ENCODE results near the gene ESYT3. TPM values are rescaled to one million over a fixed set of nuclear protein-coding genes. Genes with fewer than 3 reads are reported as not detected.

Gene ESYT3
- total and polyA plus RNA-seq, 2 donors (not counting 1 experiment from before 2014, with no cell fraction given): 0.17 TPM; not detected in 1

DNA sequence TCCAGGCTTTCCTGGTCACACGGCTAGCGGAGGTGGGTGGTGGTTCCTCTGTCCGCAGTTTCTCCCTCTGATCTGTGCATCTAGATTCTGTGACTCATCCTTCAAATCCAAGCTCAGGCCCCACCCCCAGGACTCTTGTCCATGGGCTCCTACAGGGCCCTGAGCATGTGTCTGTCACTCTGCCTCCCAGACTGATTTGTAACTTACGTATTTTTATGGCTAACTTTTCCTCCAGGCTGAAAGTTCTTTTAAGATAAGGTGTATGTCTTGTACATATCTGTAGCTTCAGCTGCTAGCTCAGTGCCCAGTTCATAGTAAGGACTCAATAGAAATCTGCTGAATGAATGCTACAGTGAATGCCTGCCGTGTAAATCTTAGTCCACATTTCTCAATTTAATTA is 8.0 kb downstream of the ESYT3 start:
- Histone ChIP-seq H3K27me3 (ENCODE audit: control insufficient read depth, insufficient read depth, low read length) (no peaks in the 10 kb centered on the region), H2AFZ (ENCODE audit: low read length) (no peak overlapping the region), H3K36me3 (ENCODE audit: control insufficient read depth, insufficient read depth, low read length) (no peaks in the 10 kb centered on the region), H3K79me2 (ENCODE audit: control insufficient read depth, insufficient read depth, low read length) (no peaks in the 10 kb centered on the region), H3K4me1 (ENCODE audit: control insufficient read depth, extremely low read depth, insufficient read depth, low read length) (no peaks in the 10 kb centered on the region), H3K27ac (ENCODE audit: insufficient read depth, low read length) (no peak overlapping the region), H3K9me3 (ENCODE audit: control insufficient read depth, insufficient read depth, low read depth, low read length) (no peaks in the 10 kb centered on the region), H3K4me2 (ENCODE audit: extremely low read depth, insufficient read depth, low read length) (no peak overlapping the region), H3K4me3 (replicated peaks in 1 of 4; ENCODE audit: control extremely low read depth in 1 of 4, insufficient read depth in 1 of 4, low read depth in 3 of 4, low read length in 4 of 4) (no peak overlapping the region), H4K20me1 (ENCODE audit: control insufficient read depth, extremely low read depth, insufficient read depth, low read length) (no peaks in the 10 kb centered on the region), H3K9ac (ENCODE audit: insufficient read depth, low read length) (no peak overlapping the region)
- DNase-seq (ENCODE audit: low read depth in 2 of 2): peak; percentile 31 to 76
- no peak for TF ChIP-seq EZH2 (IDR thresholded peaks at IDR 0.05; ENCODE audit: low read length, missing control alignments)
- TF ChIP-seq, protein P1, sequence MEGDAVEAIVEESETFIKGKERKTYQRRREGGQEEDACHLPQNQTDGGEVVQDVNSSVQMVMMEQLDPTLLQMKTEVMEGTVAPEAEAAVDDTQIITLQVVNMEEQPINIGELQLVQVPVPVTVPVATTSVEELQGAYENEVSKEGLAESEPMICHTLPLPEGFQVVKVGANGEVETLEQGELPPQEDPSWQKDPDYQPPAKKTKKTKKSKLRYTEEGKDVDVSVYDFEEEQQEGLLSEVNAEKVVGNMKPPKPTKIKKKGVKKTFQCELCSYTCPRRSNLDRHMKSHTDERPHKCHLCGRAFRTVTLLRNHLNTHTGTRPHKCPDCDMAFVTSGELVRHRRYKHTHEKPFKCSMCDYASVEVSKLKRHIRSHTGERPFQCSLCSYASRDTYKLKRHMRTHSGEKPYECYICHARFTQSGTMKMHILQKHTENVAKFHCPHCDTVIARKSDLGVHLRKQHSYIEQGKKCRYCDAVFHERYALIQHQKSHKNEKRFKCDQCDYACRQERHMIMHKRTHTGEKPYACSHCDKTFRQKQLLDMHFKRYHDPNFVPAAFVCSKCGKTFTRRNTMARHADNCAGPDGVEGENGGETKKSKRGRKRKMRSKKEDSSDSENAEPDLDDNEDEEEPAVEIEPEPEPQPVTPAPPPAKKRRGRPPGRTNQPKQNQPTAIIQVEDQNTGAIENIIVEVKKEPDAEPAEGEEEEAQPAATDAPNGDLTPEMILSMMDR (conservative IDR thresholded peaks at IDR 0.05 in 1 of 2, IDR thresholded peaks at IDR 0.05 in 1 of 2; ENCODE audit: low read depth in 1 of 2, low read length in 2 of 2): no peak

DNA sequence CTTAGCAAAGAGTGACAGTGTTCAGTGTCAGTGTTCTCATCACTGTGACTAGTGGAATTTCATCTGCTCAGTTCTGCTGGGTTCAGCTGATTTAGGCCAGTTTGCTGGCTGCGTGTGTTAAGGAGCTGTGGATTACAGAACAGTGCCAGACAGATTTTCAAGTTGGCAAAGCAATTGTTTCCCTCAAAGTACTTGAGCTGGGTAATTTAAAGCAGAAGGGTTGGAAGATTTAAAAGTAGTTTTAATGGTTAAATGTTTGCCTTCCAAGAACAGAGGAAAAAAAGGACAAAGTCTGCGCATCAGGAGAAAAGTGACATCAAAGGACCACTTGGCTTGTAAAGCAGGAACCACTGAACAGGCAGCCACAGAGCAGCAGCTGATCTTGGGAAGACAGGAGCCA is 8.7 kb downstream of the ESYT3 start:
- H4K20me1 ChIP-seq (ENCODE audit: control insufficient read depth, extremely low read depth, insufficient read depth, low read length): no peaks in the 10 kb centered on the region
- no peak overlapping the region for H3K27ac ChIP-seq (ENCODE audit: insufficient read depth, low read length)
- H2AFZ ChIP-seq (ENCODE audit: low read length): no peak overlapping the region
- H3K27me3 ChIP-seq (ENCODE audit: control insufficient read depth, insufficient read depth, low read length): no peaks in the 10 kb centered on the region
- no peaks in the 10 kb centered on the region for H3K79me2 ChIP-seq (ENCODE audit: control insufficient read depth, insufficient read depth, low read length)
- no peak overlapping the region for H3K4me3 ChIP-seq (replicated peaks in 1 of 4; ENCODE audit: control extremely low read depth in 1 of 4, insufficient read depth in 1 of 4, low read depth in 3 of 4, low read length in 4 of 4)
- no peaks in the 10 kb centered on the region for H3K36me3 ChIP-seq (ENCODE audit: control insufficient read depth, insufficient read depth, low read length)
- H3K9me3 ChIP-seq (ENCODE audit: control insufficient read depth, insufficient read depth, low read depth, low read length): no peaks in the 10 kb centered on the region
- TF ChIP-seq, protein P1 (conservative IDR thresholded peaks at IDR 0.05 in 1 of 2, IDR thresholded peaks at IDR 0.05 in 1 of 2; ENCODE audit: low read depth in 1 of 2, low read length in 2 of 2): no peak
- no peak for TF ChIP-seq EZH2 (IDR thresholded peaks at IDR 0.05; ENCODE audit: low read length, missing control alignments)
- H3K4me2 ChIP-seq (ENCODE audit: extremely low read depth, insufficient read depth, low read length): no peak overlapping the region
- DNase-seq (ENCODE audit: low read depth in 2 of 2): no peak
- H3K9ac ChIP-seq (ENCODE audit: insufficient read depth, low read length): no peak overlapping the region
- H3K4me1 ChIP-seq (ENCODE audit: control insufficient read depth, extremely low read depth, insufficient read depth, low read length): no peaks in the 10 kb centered on the region

DNA sequence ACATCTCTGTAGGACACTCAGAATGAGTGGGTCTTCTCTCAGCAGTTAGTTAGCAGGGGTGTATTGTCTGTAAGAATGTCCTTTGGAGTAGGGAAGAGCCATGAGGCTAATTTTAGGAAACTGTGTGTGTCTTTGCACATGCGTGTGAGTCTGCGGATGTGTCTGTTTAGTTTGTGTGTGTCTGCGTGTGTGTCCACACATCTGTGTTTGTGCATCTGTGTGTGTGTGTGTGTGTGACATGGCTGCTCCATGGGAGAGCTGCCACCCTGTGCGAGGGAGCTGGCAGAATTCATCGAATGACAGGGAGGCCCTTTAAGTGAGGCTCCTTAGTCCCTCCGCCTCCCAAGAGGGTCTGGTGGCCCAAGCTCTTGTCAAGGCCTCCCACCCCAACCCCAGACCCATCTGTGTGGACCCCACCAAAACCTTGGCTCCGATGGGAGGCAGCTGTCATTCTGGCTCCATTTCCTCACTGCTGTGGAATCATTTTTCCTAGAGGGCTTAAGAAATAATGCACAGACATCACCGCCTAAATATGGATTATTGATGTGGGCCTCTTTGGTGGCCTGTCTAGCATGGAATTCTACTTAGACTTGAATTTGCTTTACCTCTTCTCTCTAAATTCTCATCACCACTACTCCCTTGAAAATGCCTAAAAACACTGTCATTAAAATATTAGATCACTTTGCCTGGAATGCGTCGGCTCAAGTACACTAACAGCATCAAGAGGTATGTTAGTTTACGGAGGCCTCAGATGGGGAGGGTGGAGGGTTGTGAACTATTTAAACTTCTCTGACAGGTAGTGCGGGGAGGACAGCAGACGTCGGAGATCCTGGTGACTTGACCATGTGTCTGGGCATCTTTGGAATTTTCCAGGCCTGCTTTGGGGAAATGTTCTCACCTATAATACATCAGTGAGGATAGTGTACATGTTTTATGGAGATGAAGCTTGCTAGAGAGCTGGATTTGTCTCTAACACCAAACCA is 9.4 kb downstream of the ESYT3 start:
- H3K27ac ChIP-seq (ENCODE audit: insufficient read depth, low read length): no peak overlapping the region
- H3K9me3 ChIP-seq (ENCODE audit: control insufficient read depth, insufficient read depth, low read depth, low read length): no peaks in the 10 kb centered on the region
- no peak overlapping the region for H3K4me2 ChIP-seq (ENCODE audit: extremely low read depth, insufficient read depth, low read length)
- H2AFZ ChIP-seq (ENCODE audit: low read length): no peak overlapping the region
- TF ChIP-seq, protein P1 (conservative IDR thresholded peaks at IDR 0.05 in 1 of 2, IDR thresholded peaks at IDR 0.05 in 1 of 2; ENCODE audit: low read depth in 1 of 2, low read length in 2 of 2): no peak
- no peak for TF ChIP-seq EZH2 (IDR thresholded peaks at IDR 0.05; ENCODE audit: low read length, missing control alignments)
- H3K27me3 ChIP-seq (ENCODE audit: control insufficient read depth, insufficient read depth, low read length): no peaks in the 10 kb centered on the region
- H3K4me3 ChIP-seq (replicated peaks in 1 of 4; ENCODE audit: control extremely low read depth in 1 of 4, insufficient read depth in 1 of 4, low read depth in 3 of 4, low read length in 4 of 4): no peak overlapping the region
- H3K4me1 ChIP-seq (ENCODE audit: control insufficient read depth, extremely low read depth, insufficient read depth, low read length): no peaks in the 10 kb centered on the region
- DNase-seq (ENCODE audit: low read depth in 2 of 2): no peak
- no peaks in the 10 kb centered on the region for H3K79me2 ChIP-seq (ENCODE audit: control insufficient read depth, insufficient read depth, low read length)
- H3K9ac ChIP-seq (ENCODE audit: insufficient read depth, low read length): no peak overlapping the region
- no peaks in the 10 kb centered on the region for H3K36me3 ChIP-seq (ENCODE audit: control insufficient read depth, insufficient read depth, low read length)
- H4K20me1 ChIP-seq (ENCODE audit: control insufficient read depth, extremely low read depth, insufficient read depth, low read length): no peaks in the 10 kb centered on the region

Measured in fibroblast of lung (primary cell).